Sigmoid colon (tissue), 7 donors: ENCODE results near the gene NLRP3. TPM values are rescaled to one million over a fixed set of nuclear protein-coding genes. Genes with fewer than 3 reads are reported as not detected.

ENCODE experiments used
- DNase-seq: peaks from one replicate; pipeline ENCODE4 v3.0.0-alpha.2; 2019
- H3K27ac ChIP-seq, 4 donors: fragments of 200-600 bp; sonication (generic); one replicate each; pipeline ENCODE4 v1.5.1; 2016 to 2019; ENCODE audit warnings: mild to moderate bottlenecking in 1 of 4
- H3K27me3 ChIP-seq, 3 donors: fragments of 200-600 bp; sonication (generic); one replicate each; pipeline ENCODE4 v1.5.1; 2019; ENCODE audit warnings: mild to moderate bottlenecking in 1 of 3
- H3K36me3 ChIP-seq, 4 donors: fragments of 200-600 bp; sonication (generic); one replicate each; pipeline ENCODE4 v1.5.1; 2016 to 2019
- H3K4me1 ChIP-seq, 4 donors: fragments of 200-600 bp; sonication (generic); one replicate each; pipeline ENCODE4 v1.5.1; 2017 to 2019
- H3K4me3 ChIP-seq, 4 donors: fragments of 200-600 bp; sonication (generic); one replicate each; pipeline ENCODE4 v1.5.1; 2017 to 2019; ENCODE audit warnings: mild to moderate bottlenecking in 2 of 4, moderate library complexity in 1 of 4
- H3K9me3 ChIP-seq, 4 donors: fragments of 200-600 bp in 3 of 4; sonication (generic) in 3 of 4; one replicate each; pipeline versions ENCODE4 v1.5.1 to v1.6.1; 2013 to 2019
- CTCF ChIP-seq, 4 experiments: fragments of 450-650 bp in 3 of 4; fragments of 200-600 bp in 1 of 4; IDR thresholded peaks; one replicate each; pipeline ENCODE4 v1.5.1; 2016 to 2019; ENCODE audit warnings: antibody characterized with exemption in 4 of 4, mild to moderate bottlenecking in 3 of 4, moderate library complexity in 2 of 4
- EP300 ChIP-seq, 4 donors: sonication (generic); formaldehyde crosslinking; IDR thresholded peaks; one replicate each; pipeline ENCODE4 v1.6.1; 2017; ENCODE audit warnings: antibody characterized with exemption in 4 of 4
- POLR2A ChIP-seq, 2 donors: fragments of 450-650 bp; IDR thresholded peaks; one replicate each; pipeline ENCODE4 v1.6.1; 2016; ENCODE audit warnings: antibody characterized with exemption in 2 of 2, mild to moderate bottlenecking in 2 of 2, moderate library complexity in 2 of 2
- POLR2AphosphoS5 ChIP-seq, 4 donors: sonication (generic); formaldehyde crosslinking; IDR thresholded peaks; one replicate each; pipeline ENCODE4 v1.6.1; 2017; ENCODE audit warnings: antibody characterized with exemption in 4 of 4
- WGBS, 2 donors: extraction: QIAGEN DNeasy Blood & Tissue Kit; methylation state at CpG; one replicate each; pipeline ENCODE4 v1.1.7; 2013; 5-methylcytosine and 5-hydroxymethylcytosine counted together
- intact Hi-C: fragments of 100-400 bp; cut with DNase I; formaldehyde crosslinking; loops from one replicate; pipeline ENCODE4 v1.15.1; 2023
- polyA plus RNA-seq, 3 donors: library from polyadenylated mRNA; stranded (reverse); fragments of 200-250 nt; gene quantifications; one replicate each; pipeline ENCODE4 v1.2.3, GENCODE V29; 2013
- total RNA-seq, 4 donors: library from RNA; depleted of rRNA; stranded (reverse); fragments of >200 nt; gene quantifications; one replicate each; pipeline ENCODE4 v1.1.0, GENCODE V29; 2016
- donor health status: healthy with polysubstance abuse.
- donor health status: Bipolar disorder and iron deficiency.
- donor health status: healthy.

Gene NLRP3
- total and polyA plus RNA-seq, 7 donors: 1.1 to 3.3 (median 2.8) TPM

DNA sequence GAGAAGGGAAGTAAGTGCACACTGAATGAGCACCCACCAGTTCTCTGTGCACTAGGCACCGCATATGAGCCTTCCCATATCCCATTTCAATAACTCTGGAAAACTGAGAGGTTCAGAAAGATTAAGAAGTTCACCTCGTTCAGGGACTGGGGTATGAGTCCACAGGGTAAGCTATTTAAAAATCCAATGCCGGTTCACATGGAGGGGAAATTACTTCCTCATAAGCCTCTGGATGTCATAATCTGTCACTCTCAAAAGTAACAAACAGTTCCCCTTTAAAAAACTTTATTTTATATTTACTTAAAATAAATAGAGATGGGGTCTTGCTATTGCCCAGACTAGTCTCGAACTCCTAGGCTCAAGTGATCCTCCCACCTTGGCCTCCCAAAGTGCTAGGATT lies 40.0 kb downstream of the NLRP3 start:
- 45 to 55% methylated on average over 4 of the region's 4 CpGs for WGBS, 2 donors
- no peak for DNase-seq
- Histone ChIP-seq H3K36me3 (no peaks in the 10 kb centered on the region), H3K27me3 (no peaks in the 10 kb centered on the region), H3K4me3 (no peak overlapping the region), H3K4me1 (no peaks in the 10 kb centered on the region), H3K27ac (no peak overlapping the region), H3K9me3 (no peaks in the 10 kb centered on the region)
- intact Hi-C loops: no loop called here
- TF ChIP-seq POLR2AphosphoS5 (IDR thresholded peaks at IDR 0.05) (no peak), EP300 (IDR thresholded peaks at IDR 0.05) (no peak), CTCF (IDR thresholded peaks at IDR 0.05) (no peak), POLR2A (IDR thresholded peaks at IDR 0.05) (no peak)

DNA sequence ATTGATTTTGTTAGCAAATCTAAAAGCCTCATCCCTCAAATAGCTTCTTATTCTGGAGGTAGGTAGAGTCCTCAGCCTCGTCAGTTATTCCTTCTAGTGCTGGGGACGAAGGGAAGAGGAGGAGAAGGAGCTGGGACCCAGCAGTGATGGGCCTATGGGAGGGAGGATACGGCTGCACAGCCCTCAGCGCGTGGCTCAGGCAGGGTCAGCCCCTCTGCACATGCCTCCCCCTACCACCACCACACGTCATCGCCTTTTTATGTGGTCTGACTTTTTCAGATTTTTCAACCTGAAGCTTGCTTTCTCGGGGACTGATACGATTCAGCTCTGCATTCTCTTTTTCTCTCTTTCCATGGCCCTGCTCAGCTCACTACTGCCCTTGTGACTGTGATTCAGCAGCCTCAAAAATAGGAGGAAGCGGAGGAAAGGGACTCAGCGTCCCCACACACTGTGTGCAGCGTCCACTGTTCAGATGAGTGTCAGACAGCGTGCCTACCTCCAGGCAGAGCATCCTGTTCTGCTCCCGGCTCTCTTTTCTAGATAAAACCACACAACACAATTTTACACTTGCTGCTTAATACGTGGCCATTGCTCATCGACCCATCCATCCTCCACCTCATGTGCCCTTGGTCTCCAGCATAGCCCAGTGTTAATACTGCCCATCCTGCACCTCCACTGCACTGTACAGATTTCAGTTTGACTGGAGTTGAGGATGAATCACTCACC lies 41.1 kb downstream of the NLRP3 start:
- no peak overlapping the region for H3K27ac ChIP-seq
- no peak for DNase-seq
- no peaks in the 10 kb centered on the region for H3K27me3 ChIP-seq
- 62 to 85% methylated on average over 16 of the region's 16 CpGs for WGBS, 2 donors
- TF ChIP-seq EP300 (IDR thresholded peaks at IDR 0.05) (no peak), POLR2AphosphoS5 (IDR thresholded peaks at IDR 0.05) (no peak)
- H3K9me3 ChIP-seq: no peaks in the 10 kb centered on the region
- intact Hi-C loops: no loop called here
- H3K4me1 ChIP-seq: no peaks in the 10 kb centered on the region
- no peak overlapping the region for H3K4me3 ChIP-seq
- H3K36me3 ChIP-seq: no peaks in the 10 kb centered on the region

DNA sequence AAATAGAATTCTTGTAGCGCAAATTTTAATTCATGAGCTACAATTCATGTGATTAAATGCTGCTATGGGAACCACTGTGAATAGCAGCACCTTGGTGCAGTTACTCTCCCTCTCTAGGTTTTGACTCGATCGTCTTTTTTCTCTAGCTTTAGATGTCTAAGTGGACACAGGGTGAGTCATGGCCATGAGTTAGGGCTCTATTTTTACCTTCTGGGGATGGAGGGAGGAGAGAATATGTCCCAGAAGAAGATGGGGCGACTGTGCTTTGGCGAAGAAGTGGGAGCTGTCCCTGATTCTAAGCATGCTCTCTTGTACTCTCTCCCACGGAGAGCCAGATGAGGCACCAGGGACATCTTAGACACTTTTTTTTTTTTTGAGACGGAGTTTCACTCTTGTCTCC lies 43.5 kb downstream of the NLRP3 start:
- Histone ChIP-seq H3K4me1 (no peaks in the 10 kb centered on the region), H3K36me3 (no peaks in the 10 kb centered on the region), H3K9me3 (no peaks in the 10 kb centered on the region), H3K27me3 (no peaks in the 10 kb centered on the region), H3K27ac (no peak overlapping the region), H3K4me3 (no peak overlapping the region)
- no peak for TF ChIP-seq CTCF (IDR thresholded peaks at IDR 0.05)
- no peak for TF ChIP-seq POLR2AphosphoS5 (IDR thresholded peaks at IDR 0.05)
- no peak for TF ChIP-seq EP300 (IDR thresholded peaks at IDR 0.05)
- TF ChIP-seq POLR2A (IDR thresholded peaks at IDR 0.05): no peak
- intact Hi-C loops: no loop called here
- 78 to 82% methylated on average over 7 of the region's 7 CpGs for WGBS, 2 donors
- DNase-seq: no peak

GRCh38 chr1:247465796-247466195 lies 49.8 kb downstream of the NLRP3 start:
- no peaks in the 10 kb centered on the region for H3K9me3 ChIP-seq
- intact Hi-C loops: no loop called here
- no peak overlapping the region for H3K27ac ChIP-seq
- DNase-seq: no peak
- no peak overlapping the region for H3K4me3 ChIP-seq
- H3K4me1 ChIP-seq: no peaks in the 10 kb centered on the region
- no peak for TF ChIP-seq POLR2A (IDR thresholded peaks at IDR 0.05)
- TF ChIP-seq POLR2AphosphoS5 (IDR thresholded peaks at IDR 0.05): no peak
- TF ChIP-seq CTCF (IDR thresholded peaks at IDR 0.05): no peak
- no peak for TF ChIP-seq EP300 (IDR thresholded peaks at IDR 0.05)
- H3K36me3 ChIP-seq: no peaks in the 10 kb centered on the region
- WGBS, 2 donors: 65 to 72% methylated on average over 6 of the region's 6 CpGs
- no peaks in the 10 kb centered on the region for H3K27me3 ChIP-seq

- TF ChIP-seq EP300 (IDR thresholded peaks at IDR 0.05): no peak
- TF ChIP-seq CTCF (IDR thresholded peaks at IDR 0.05): no peak
- TF ChIP-seq POLR2AphosphoS5 (IDR thresholded peaks at IDR 0.05): no peak
- no peak for TF ChIP-seq POLR2A (IDR thresholded peaks at IDR 0.05)
- Histone ChIP-seq H3K27me3 (no peaks in the 10 kb centered on the region), H3K9me3 (no peaks in the 10 kb centered on the region), H3K4me3 (no peak overlapping the region), H3K36me3 (no peaks in the 10 kb centered on the region), H3K4me1 (no peaks in the 10 kb centered on the region), H3K27ac (no peak overlapping the region)
- intact Hi-C loops: no loop called here
- no peak for DNase-seq
- WGBS, 2 donors: 61 to 67% methylated on average over 2 of the region's 2 CpGs
These were observed 51.2 kb downstream of the NLRP3 start for GRCh38 chr1:247467129-247467528.
